ENCODE measurements around the gene RMRP.

- no peak for TF ChIP-seq GATAD2A (IDR thresholded peaks at IDR 0.05)
- TF ChIP-seq CBX2 (IDR thresholded peaks at IDR 0.05; ENCODE audit: insufficient read depth, low read length, poor library complexity, severe bottlenecking) = no peak
- TF ChIP-seq ZNF280B (CRISPR knock-in tag; IDR thresholded peaks at IDR 0.05) = no peak
- no peak for TF ChIP-seq CUX1 (CRISPR knock-in tag; IDR thresholded peaks at IDR 0.05)
- no peak for TF ChIP-seq FOXM1 (IDR thresholded peaks at IDR 0.05; ENCODE audit: low read depth)
- TF ChIP-seq FOXM1 (CRISPR knock-in tag; IDR thresholded peaks at IDR 0.05; ENCODE audit: low read depth) = no peak
- no peak for TF ChIP-seq MLLT1 (IDR thresholded peaks at IDR 0.05)
These were observed 30.2 kb downstream of the RMRP start for GRCh38 chr9:35627575-35627974.
